Thyroid gland (tissue), 4 donors: ENCODE data around the gene PARD3B. TPM values are rescaled to one million over a fixed set of nuclear protein-coding genes. Genes with fewer than 3 reads are reported as not detected.

Experiments used
- DNase-seq, 2 donors: peaks; one replicate each; pipeline ENCODE4 v3.0.0-alpha.2; 2019
- H3K27ac ChIP-seq, 3 donors: fragments of 200-600 bp; sonication (generic); 1 replicate in 2 of 3; 2 replicates in 1 of 3; pipeline ENCODE4 v1.5.1; 2016 to 2019; ENCODE audit warnings: mild to moderate bottlenecking in 1 of 3, moderate library complexity in 1 of 3
- H3K27me3 ChIP-seq: fragments of 200-600 bp; sonication (generic); one replicate; pipeline ENCODE4 v1.5.1; 2019
- H3K36me3 ChIP-seq, 2 donors: fragments of 200-600 bp; sonication (generic); one replicate each; pipeline ENCODE4 v1.5.1; 2016 to 2019
- H3K4me1 ChIP-seq, 2 donors: fragments of 200-600 bp; sonication (generic); one replicate each; pipeline ENCODE4 v1.5.1; 2017 to 2019
- H3K4me3 ChIP-seq, 3 donors: fragments of 200-600 bp; sonication (generic); replicated peaks in 1 of 3; 1 replicate in 2 of 3; 2 replicates in 1 of 3; pipeline ENCODE4 v1.5.1; 2016; ENCODE audit warnings: mild to moderate bottlenecking in 1 of 3
- H3K9me3 ChIP-seq: fragments of 200-600 bp; sonication (generic); one replicate; pipeline ENCODE4 v1.5.1; 2017
- POLR2A ChIP-seq, 2 donors: fragments of 450-650 bp; IDR thresholded peaks; one replicate each; pipeline ENCODE4 v1.6.1; 2017; ENCODE audit warnings: antibody characterized with exemption in 2 of 2, mild to moderate bottlenecking in 2 of 2, moderate library complexity in 1 of 2
- WGBS, 2 donors: methylation state at CpG; one replicate each; pipeline ENCODE4 v1.1.5; 2017; 5-methylcytosine and 5-hydroxymethylcytosine counted together
- intact Hi-C: fragments of 100-400 bp; cut with DNase I; formaldehyde crosslinking; loops from one replicate; pipeline ENCODE4 v1.15.1; 2023
- total RNA-seq, 4 donors: library from RNA; depleted of rRNA; stranded (reverse); fragments of >200 nt; gene quantifications; one replicate each; pipeline ENCODE4 v1.2.3, GENCODE V29; 2016
- TF ChIP-seq, protein P1 (sequence below), 6 experiments: fragments of 200-600 bp in 3 of 6; fragments of 450-650 bp in 3 of 6; sonication (generic) in 3 of 6; IDR thresholded peaks; one replicate each; pipeline ENCODE4 v1.5.1; 2016 to 2019; ENCODE audit warnings: antibody characterized with exemption in 6 of 6, mild to moderate bottlenecking in 2 of 6, inconsistent platforms in 1 of 6, moderate library complexity in 1 of 6

The PARD3B gene
- total RNA-seq, 4 donors from 2014 or later: 27.0 to 43.4 (median 34.6) TPM

DNA sequence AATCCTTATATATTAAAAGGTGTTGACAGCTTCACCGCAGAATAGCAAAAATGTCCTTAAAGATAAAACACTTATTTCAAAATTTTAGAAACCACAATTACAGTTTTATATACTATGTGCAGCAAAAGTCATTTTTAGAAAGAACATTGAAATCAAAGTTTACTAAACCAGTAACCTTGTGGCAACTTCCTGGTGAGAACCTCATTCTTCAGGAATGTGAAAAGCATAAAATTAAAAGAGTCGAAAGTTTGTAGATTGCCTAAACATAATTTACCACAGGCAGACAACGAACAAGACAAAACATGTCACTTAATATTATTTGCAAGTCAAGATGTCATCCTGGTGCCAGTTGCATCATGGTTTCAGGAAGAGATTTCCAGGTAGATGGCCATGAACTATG, 1028.7 kb downstream of the PARD3B start:
- TF ChIP-seq, protein P1, sequence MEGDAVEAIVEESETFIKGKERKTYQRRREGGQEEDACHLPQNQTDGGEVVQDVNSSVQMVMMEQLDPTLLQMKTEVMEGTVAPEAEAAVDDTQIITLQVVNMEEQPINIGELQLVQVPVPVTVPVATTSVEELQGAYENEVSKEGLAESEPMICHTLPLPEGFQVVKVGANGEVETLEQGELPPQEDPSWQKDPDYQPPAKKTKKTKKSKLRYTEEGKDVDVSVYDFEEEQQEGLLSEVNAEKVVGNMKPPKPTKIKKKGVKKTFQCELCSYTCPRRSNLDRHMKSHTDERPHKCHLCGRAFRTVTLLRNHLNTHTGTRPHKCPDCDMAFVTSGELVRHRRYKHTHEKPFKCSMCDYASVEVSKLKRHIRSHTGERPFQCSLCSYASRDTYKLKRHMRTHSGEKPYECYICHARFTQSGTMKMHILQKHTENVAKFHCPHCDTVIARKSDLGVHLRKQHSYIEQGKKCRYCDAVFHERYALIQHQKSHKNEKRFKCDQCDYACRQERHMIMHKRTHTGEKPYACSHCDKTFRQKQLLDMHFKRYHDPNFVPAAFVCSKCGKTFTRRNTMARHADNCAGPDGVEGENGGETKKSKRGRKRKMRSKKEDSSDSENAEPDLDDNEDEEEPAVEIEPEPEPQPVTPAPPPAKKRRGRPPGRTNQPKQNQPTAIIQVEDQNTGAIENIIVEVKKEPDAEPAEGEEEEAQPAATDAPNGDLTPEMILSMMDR (IDR thresholded peaks at IDR 0.05): no peak
- TF ChIP-seq POLR2A (IDR thresholded peaks at IDR 0.05): no peak
- H3K27ac ChIP-seq: no peak overlapping the region
- intact Hi-C loops: no loop called here

DNA sequence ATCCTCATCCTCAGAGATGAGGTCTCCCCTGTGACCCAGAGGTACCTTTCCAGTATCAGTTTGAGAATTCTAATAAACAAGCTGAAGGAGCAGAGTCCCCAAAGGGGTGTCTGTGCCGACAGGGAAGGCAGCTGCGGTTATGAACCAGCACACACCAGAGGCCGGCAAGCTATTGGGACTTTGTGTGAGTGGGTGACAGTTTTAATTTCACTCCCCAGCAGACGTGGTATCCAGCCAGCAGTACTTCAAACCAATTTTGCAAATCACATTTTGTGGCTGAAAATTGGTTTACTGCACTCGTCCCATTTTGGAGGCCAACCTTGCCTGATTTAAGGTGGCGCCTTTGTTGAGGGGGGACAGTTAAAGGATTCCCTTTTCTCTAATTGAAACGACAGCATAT, 1034.1 kb downstream of the PARD3B start:
- H3K4me3 ChIP-seq: no peak overlapping the region
- H3K4me1 ChIP-seq: no peaks in the 10 kb centered on the region
- no peaks in the 10 kb centered on the region for H3K9me3 ChIP-seq
- H3K27ac ChIP-seq: no peak overlapping the region
- TF ChIP-seq, protein P1 (IDR thresholded peaks at IDR 0.05): no peak
- no peak for TF ChIP-seq POLR2A (IDR thresholded peaks at IDR 0.05)
- no peak for DNase-seq
- H3K27me3 ChIP-seq: no peaks in the 10 kb centered on the region
- 87 to 94% methylated on average over 7 of the region's 7 CpGs for WGBS, 2 donors
- H3K36me3 ChIP-seq: no peaks in the 10 kb centered on the region
- intact Hi-C loops: no loop called here

More for the DNA sequence above, 1028.7 kb downstream of the PARD3B start:
- Histone ChIP-seq H3K4me1 (no peaks in the 10 kb centered on the region), H3K36me3 (no peaks in the 10 kb centered on the region), H3K27me3 (no peaks in the 10 kb centered on the region), H3K4me3 (no peak overlapping the region), H3K9me3 (no peaks in the 10 kb centered on the region)
- DNase-seq: no peak
- WGBS, 2 donors: 93 to 96% methylated on average over 3 of the region's 3 CpGs

DNA sequence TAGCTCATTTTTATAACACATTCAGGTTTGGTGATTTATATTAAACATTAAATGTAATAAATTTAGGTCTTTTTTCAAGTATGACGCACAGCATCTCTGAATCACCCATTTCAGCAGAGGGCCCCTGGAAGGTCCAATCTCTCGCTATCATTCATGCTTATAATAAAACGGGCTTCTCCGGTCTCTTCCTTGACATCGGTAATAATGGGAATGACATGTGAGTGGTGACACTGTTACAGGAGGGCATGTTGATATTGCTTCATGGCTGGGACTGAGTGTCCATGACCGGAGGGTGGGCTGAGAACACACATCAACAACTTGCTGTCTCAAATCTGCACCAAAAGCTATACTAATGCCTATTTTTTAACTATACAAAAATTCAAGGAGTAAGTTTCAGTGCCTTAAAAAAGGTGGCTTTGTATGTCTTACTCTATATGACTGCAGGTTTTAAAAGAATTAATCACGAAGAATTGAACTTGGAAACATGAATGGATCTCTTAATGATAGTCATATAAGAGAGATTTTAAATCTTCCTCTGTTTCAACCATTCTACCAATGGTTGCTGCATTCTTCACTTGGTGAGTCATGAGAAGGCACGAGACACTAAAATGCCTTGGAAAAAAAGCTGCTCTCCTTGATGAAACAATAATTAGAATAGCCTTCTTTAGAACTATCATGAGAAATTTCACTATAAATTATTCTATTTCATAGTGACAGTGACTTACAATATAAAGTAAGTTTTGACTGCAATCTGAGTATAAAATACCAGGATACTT, 1035.1 kb downstream of the PARD3B start:
- Histone ChIP-seq H3K27me3 (no peaks in the 10 kb centered on the region), H3K36me3 (no peaks in the 10 kb centered on the region), H3K9me3 (no peaks in the 10 kb centered on the region), H3K27ac (no peak overlapping the region), H3K4me1 (no peaks in the 10 kb centered on the region), H3K4me3 (no peak overlapping the region)
- DNase-seq: no peak
- 86 to 91% methylated on average over 8 of the region's 8 CpGs for WGBS, 2 donors
- TF ChIP-seq POLR2A (IDR thresholded peaks at IDR 0.05): no peak
- TF ChIP-seq, protein P1 (IDR thresholded peaks at IDR 0.05): no peak
- intact Hi-C loops: no loop called here

GRCh38 chr2:205582366-205582765, 1037.1 kb downstream of the PARD3B start:
- 55 to 61% methylated on average over 2 of the region's 2 CpGs for WGBS, 2 donors
- no peak overlapping the region for H3K27ac ChIP-seq
- no peaks in the 10 kb centered on the region for H3K4me1 ChIP-seq
- no peak for DNase-seq
- no peaks in the 10 kb centered on the region for H3K9me3 ChIP-seq
- H3K27me3 ChIP-seq: no peaks in the 10 kb centered on the region
- H3K36me3 ChIP-seq: no peaks in the 10 kb centered on the region
- intact Hi-C loops: no loop called here
- no peak overlapping the region for H3K4me3 ChIP-seq
- no peak for TF ChIP-seq POLR2A (IDR thresholded peaks at IDR 0.05)
- TF ChIP-seq, protein P1 (IDR thresholded peaks at IDR 0.05): no peak
